GM18511 (cell line): Measurements from ENCODE around the gene ACVR2B.

Experiments used
- ATAC-seq: cut with Tn5 transposase; IDR thresholded peaks from one replicate; pipeline ENCODE4 v1.9.1; 2021; ENCODE audit warnings: mild to moderate bottlenecking, moderate library complexity; ENCODE audit not compliant: unreplicated experiment

The ACVR2B gene

GRCh38 chr3:38480930-38481329 lies 27.2 kb downstream of the ACVR2B start:
- ATAC-seq: no peak

GRCh38 chr3:38482951-38483350 lies 29.3 kb downstream of the ACVR2B start:
- no peak for ATAC-seq

- peak; percentile 96 for ATAC-seq
These were observed 33.6 kb downstream of the ACVR2B start for GRCh38 chr3:38487323-38487722.

- ATAC-seq: no peak
These were observed 35.3 kb downstream of the ACVR2B start for GRCh38 chr3:38488949-38489348.

- no peak for ATAC-seq
These were observed 36.1 kb downstream of the ACVR2B start for GRCh38 chr3:38489766-38490165.

- ATAC-seq: no peak
These were observed 36.8 kb downstream of the ACVR2B start for GRCh38 chr3:38490281-38491030.

- ATAC-seq: no peak
These were observed 37.5 kb downstream of the ACVR2B start for GRCh38 chr3:38491215-38491614.

- no peak for ATAC-seq
These were observed 39.3 kb downstream of the ACVR2B start for GRCh38 chr3:38493031-38493430.

- peak; percentile 91 for ATAC-seq
These were observed 42.6 kb downstream of the ACVR2B start, which contains the start of gene EXOG for GRCh38 chr3:38496131-38496910. Gene EXOG (plus strand): TSS chr3:38496340. CDS start chr3:38496368, 28 bp downstream.

GRCh38 chr3:38497031-38497430 lies 43.3 kb downstream of the ACVR2B start:
- ATAC-seq: no peak

GRCh38 chr3:38500688-38501417 lies 47.2 kb downstream of the ACVR2B start:
- no peak for ATAC-seq

- peak; percentile 100 for ATAC-seq
These were observed 53.4 kb downstream of the ACVR2B start for GRCh38 chr3:38507120-38507519.

GRCh38 chr3:38509732-38510131 lies 56.0 kb downstream of the ACVR2B start:
- no peak for ATAC-seq

GRCh38 chr3:38510631-38511030 lies 56.9 kb downstream of the ACVR2B start:
- no peak for ATAC-seq

GRCh38 chr3:38511546-38511945 lies 57.9 kb downstream of the ACVR2B start:
- no peak for ATAC-seq

- ATAC-seq: no peak
These were observed 61.7 kb downstream of the ACVR2B start for GRCh38 chr3:38515367-38515766.

GRCh38 chr3:38516669-38517068 lies 63.0 kb downstream of the ACVR2B start:
- ATAC-seq: no peak

- ATAC-seq: no peak
These were observed 65.3 kb downstream of the ACVR2B start for GRCh38 chr3:38519000-38519399.

- ATAC-seq: no peak
These were observed 66.0 kb downstream of the ACVR2B start for GRCh38 chr3:38519651-38520050.

- ATAC-seq: peak; percentile 70
These were observed 67.8 kb downstream of the ACVR2B start for GRCh38 chr3:38521391-38521987.

GRCh38 chr3:38522002-38522401 lies 68.3 kb downstream of the ACVR2B start:
- no peak for ATAC-seq
